ELF-1 (cell line): ENCODE measurements around the gene FNBP1L.
A peak's percentile ranks its signal among the peaks of the same experiment; 100 is the strongest.

Experiments
- DNase-seq: peaks from one replicate; pipeline ENCODE4 v3.0.0-alpha.2; 2016; ENCODE audit warnings: low read depth, low spot score

Gene FNBP1L

DNA sequence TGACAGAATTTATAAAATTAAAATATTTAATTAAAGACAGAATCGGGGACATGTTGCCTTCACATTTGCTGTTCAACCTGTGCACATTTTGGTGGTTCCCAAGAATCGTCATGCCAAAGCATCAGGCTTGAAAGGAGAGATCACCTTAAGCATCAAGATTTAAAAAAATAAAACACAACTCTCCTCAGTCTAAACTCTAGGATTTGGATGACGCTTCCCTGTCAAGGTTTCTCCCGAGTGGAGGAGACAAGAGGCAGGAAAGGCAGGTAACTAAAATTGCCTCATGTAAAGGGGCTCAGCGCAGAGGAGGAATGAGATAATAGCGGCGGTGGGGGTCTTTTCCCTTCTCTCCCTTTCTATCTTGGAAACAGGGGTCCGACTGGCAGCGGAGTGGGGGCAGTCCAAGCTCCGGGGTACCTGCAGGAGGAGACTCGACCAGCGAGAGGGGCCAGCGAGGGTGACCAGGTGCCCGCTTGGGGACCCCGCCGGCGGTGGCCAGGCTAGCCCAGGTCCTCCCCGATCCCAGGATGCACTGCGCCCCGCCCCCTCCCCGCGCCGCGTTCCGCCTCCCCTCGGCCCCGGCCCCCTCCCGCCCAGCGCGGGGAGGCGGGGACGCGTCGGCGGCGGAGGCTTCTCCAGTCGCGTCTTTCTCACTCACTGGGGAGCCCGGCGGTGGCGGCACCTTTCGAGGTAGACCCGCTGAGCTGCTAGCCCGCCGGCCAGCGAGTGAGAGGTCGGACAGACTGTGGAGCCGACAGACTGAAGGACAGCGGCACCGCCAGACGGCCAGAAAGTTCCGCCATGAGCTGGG, at the start of gene FNBP1L:
FNBP1L (plus strand) TSS at position 638 of the 811 bp plus-strand sequence; CDS start at position 802, 164 bp downstream.
- peak; percentile 78 for DNase-seq

DNA sequence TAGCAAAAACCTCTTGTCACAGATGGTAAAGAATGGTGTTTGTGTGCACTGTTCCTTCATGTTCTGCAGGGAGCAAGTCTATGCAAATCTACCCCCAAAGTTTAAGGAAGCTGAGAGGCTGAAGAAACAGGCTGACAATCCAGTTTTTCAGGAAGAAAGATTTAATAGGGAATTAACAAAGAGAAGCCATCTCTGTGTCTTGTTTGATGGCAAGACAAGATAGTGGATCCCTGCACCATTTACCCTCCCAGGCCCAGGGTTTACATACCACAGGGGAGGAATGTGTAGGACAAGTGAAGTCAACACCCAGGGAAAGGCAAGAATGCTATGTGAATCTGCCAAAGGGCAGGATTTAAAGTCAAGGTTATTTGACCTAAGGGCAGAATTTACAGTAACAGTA, 48.1 kb upstream of the FNBP1L start:
- DNase-seq, result peak; percentile 83

DNA sequence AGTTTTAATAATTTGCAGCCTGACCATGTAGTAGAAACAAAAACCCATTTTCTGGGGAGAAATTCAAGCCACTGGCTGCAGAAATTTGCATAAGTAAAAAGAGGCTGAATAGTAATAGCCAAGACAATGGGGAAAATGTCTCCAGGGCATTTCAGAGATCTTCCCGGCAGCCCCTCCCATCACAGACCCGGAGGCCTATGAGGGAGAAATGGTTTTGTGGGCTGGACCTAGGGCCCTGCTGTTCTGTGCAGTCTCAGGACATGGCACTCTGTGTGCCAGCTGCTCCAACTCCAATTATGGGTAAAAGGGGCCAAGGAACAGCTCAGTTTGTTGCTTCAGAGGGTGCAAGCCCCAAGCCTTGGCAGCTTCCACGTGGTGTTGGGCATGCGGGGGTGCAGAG, 39.7 kb upstream of the FNBP1L start:
- DNase-seq, result no peak

DNA sequence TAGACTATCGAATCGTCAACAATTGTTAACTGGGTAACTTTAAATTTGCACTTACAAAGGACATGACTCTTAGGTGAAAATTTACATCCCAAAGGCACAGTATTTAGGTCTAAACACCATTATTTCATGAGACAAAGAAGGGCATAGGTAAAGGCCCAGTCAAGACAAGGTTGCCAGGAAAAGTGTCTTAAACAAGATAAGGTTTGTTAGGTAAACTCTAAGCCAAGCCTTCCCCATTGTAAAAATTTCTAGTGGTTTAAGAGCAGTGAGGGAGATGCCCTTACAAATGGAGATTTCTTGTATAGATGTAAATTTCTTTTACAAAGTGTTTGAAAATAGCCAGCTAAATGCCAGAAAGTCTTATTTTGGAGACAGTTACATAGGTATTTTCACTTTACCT, 36.9 kb upstream of the FNBP1L start:
- DNase-seq, result peak; percentile 52

DNA sequence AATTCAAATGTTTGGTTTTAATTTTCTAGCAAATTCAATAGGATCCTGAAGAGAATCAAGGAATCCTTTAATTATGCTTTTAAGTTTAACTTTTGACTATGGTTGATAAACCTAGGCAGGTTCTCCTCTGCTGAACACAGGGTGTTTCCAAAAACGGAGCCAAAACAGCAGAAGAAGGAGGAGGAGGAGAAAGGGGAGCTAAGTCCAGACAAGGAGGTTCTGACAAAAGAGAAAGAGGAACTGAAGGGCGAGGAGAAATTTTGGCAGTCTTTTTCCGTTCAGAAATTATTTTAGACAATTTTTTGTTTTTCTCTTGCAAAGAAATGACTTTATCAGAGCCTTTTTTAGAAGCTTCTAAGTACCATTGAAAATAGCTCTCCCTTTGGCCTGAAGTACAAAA, 33.2 kb upstream of the FNBP1L start:
- no peak for DNase-seq

DNA sequence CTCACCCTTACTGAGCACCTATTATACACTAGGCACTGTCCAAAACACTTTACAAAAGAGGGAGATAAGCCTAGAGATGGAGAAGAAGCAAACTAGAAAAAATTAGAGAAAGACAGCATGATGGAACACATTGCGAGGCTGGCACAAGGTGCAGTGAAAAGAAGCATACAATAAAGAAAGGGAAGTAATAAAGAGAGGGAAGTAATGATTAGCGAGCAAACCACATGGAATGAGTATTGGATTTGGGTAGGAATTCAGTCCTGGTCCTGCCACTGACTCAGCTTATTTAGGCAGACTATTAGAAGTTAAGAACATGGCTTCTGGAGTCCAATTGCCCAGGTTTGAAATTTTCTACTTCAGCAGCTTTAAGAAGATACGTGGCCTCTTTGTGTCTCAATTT, 32.6 kb upstream of the FNBP1L start:
- DNase-seq, result no peak

DNA sequence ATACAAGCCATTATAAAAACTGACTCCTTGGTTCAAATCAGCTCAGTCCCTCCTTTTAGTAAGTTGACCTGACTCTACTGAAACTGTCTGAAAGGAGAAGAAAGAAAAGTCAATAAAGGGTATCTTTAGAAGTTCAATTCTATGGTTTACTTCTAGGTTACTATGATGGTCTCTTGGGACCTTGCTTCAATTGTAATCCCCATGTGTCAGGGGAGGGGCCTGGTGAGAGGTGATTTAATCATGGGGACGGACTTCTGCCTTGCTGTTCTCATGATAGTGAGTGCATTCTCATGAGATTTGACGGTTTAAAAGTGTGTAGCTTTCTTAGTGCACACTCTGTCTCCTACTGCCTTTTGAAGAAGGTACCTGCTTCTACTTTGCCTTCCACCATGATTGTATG, 31.7 kb upstream of the FNBP1L start:
- DNase-seq, result no peak

DNA sequence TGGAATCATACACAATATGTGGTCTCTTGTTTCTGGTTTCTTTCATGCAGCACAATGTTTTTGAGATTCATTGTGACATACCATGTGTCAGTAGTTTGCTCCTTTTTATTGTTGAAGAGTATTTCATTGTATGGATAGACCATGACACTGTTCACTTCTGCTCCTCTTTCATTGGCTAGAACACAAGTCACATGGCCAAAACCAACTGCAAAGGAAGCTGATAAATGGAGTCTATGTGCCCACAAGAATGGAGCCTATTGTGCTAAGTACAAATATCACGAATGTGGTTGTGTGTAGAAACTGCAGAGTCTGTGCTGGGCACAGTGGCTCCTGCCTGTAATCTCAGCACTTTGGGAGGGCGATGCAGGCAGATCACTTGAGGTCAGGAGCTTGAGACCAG, 28.6 kb upstream of the FNBP1L start:
- DNase-seq, result no peak

DNA sequence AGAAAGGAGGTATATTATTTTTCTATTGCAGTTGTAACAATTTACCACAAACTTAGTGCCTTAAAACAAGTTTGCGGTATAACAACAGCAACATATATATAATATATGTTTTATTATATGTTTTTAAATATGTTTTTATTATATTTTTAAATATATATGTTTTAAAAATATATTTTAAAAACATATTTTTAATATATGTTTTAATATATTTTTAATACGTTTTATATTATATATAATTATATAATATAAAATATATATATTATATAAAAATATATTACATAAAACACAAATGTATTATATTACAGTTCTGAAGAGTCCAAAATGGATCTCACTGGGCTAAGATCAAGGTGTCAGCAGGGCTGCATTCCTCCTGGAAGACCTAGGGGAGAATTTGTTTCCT, 27.5 kb upstream of the FNBP1L start:
- no peak for DNase-seq

DNA sequence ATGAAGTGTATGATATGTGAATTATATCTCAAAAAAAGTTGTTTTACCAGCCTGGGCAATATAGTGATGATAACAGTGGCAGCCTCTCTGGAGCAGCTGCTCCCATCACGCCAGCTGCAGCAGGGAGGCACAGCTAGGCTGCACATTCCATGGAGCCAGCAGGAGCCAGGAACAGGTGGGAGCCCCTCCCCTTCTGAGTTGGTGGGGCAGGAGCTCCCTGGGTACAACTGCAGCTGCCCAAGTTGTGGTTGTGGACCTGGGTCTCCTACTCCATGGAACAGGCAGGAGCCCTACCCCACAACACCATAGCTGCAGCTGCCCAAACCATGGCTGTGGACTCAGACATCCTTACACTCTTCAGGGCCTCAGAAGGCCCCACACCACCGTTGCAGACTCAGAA, 21.7 kb upstream of the FNBP1L start:
- DNase-seq, result no peak

DNA sequence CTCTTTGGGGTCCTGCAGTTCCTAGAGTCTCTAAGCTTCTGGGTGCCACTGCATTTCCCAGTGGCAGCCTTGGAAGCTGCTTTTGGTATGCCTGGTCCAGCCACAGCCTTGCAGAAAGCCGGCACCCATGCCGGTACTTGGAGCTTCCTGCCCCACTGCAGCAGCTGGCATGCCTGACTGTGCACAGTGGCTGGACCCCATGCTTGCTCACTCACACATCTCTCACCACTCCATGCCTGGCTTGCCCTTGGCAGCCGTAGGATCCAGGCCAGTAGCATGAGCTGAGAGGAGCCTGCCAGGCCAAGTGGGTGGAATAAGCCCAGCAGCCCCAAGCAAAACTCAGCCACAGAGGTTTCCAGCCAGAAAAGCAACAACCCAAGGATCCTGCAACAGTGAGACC, 20.3 kb upstream of the FNBP1L start:
- no peak for DNase-seq

DNA sequence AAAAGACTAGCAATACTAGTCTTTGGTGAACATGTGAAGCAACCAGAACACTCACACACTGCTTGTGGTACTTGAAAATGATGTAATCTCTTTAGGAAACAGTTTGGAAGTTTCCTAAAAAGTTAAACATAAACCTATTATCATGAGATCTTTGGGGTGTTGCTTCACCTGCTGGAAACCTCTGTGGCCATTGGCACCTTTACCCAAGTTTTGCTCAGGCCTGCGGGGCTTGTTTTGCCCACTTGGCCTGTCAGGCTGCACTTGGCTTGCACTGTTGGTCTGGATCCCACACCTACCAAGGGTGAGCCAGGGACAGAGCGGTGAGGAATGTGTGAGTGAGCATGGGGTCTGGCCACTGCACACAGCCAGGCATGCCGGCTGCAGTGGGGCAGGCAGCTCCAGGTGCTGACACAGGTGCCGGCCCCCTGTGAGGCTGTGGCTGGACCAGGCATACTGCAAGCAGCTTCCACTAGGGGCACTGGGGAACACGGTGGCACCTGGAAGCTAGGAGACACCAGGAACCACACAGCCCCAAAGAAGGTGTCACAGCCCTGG, 14.4 kb upstream of the FNBP1L start:
- no peak for DNase-seq

DNA sequence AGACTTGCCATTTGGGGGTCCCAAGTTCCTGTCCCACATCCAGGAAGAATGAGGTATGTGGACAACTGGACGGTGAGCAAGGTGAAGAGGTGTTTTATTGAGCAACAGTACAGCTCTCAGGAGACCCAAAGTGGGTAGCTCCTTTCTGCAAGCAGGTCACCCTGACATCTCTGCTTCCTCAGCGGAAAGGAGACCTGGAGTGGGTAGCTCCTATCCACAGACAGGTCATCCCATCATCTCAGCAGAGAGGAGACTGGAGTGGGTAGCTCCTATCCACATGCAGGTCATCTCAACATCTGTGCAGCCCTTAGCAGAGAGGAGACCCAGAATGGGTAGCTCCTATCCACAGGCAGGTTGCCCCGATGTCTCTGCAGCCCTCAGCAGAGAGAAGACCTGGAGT, 13.8 kb upstream of the FNBP1L start:
- DNase-seq, result no peak

DNA sequence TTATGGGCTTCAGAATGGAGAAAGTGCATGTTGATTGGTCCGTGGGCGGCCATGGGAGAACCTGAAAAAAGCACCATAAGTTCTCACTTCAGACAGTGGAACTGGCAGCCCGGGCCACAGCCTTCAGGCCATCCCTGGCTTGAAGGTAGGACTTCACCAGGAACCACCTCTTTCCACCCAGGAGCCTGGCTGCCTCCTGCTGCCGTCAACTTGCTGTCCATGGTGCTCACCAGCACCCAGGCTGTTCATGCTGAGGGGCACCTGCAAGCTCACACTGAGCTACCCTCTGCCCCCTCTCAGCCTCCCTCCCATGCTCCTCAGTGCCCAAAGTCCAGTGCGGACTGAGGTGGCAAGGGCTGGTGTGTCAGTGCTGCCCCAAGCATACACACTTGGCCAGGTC, 12.9 kb upstream of the FNBP1L start:
- DNase-seq, result no peak

DNA sequence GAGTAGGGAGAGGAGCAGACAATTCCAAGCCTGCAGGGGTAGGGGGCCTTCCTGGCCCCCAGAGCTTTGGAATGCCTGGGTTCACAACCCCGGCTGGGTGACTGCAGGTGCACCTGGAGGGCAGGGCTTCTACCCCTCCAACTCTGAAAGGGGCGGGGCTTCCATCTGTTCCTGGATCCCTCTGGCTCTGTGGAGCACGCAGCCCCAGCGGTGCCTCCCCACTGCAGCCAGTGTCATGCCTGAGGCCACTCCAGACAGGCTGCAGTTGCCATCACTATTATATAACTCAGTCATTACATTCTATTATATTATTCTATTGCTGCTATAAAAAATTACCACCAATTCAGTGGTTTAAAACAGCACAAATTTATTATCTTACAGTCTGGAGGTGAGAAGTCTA, 12.5 kb upstream of the FNBP1L start:
- DNase-seq, result no peak

DNA sequence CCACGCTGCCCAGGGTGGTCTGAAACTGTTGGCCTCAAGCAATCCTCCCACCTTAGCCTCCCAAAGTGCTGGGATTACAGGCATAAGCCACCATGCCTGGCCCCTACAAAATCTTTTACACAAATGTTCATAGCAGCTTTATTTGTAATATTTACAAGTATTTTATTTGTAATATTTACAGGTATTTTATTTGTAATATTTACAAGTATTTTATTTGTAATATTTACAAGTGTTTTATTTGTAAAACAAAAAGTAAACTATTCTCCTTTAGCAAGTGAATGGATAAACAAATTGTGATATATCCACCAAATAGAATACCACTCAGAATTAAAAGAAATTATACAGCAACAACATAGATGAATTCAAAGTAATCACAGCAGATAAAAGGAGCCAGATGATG, 11.4 kb upstream of the FNBP1L start:
- no peak for DNase-seq

DNA sequence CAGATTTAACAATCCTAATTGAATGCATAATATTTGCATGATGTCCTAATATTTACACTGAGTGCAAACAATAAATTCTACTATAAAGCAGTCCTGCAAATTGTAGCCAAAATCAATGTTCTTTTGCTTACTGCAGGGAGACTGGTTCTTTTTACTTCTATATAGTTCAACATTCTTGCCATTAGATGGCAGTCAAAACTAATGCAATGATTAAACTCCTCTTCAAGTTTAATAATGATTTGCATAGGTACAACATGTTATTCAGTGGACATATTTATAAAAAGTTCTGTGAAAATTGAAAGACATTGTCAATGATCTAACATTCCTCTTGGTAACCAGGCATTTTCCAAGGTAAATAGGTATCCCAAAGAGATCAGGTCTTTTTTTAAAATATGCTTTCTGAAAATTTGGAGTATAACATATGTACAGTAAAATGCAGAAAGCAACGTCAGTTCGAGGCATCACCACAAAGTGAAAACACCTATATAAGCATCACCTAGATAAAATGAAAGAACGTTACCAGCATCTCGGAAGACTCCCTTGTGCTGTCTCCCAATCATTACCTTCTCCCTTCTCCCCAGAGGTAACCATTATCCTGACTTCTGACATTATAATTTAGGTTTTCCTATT, 9.8 kb upstream of the FNBP1L start:
- DNase-seq, result no peak

DNA sequence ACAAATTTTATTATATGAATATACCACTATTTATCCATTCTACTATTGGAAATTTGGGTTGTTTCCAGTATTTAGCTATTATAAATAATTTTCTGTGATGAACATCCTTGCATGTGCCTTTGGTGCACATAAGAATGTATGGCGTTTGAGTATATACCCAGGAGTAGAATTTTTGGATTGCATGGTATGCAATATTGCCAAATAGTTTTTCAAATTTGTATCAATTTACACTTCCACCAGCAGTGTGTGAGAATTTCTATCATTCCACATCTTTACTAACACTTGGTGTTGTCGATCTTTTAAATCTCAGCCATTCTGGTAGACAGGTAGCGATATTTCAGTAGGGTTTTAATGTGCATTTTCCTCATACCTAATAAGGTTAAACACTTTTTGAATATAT, 9.2 kb upstream of the FNBP1L start:
- DNase-seq, result no peak

DNA sequence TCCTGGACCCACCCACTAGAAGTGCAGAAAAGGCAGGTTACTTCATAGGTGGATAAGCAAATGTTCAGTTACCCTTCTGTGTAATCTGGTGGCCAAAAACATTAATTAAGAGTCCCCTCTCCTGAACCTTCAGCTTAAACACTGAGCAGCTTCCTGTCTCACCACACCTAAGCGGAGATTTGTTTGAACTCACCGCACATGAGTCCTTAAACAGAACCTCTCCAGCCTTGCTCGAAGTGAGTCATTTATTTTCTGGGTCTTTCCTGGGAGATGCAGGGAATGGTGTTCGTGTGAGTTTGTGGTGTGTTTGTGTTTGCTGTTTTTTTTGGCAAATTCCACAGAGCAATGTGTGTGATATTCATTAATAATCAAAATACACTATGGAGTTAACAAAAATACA, 7.6 kb upstream of the FNBP1L start:
- DNase-seq, result no peak

DNA sequence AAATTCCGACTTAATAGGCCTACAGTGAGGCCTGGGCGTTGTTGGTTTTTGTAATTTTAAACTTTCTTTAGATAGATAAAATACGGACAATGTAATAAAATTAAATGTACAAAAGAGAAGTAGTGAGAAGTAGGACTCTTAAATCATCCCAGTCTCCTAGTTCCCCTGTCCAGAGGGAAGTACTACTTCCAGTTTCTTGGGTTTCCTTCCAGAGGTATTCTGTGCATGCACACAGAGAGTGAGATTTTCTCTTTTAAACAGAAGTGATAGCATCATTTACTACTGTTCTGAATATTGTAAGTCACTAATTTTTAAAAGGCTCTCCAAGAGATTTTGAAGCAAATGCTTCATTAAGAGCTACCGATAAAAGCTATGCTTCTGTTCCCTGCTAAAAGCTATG, 7.2 kb upstream of the FNBP1L start:
- DNase-seq, result no peak

DNA sequence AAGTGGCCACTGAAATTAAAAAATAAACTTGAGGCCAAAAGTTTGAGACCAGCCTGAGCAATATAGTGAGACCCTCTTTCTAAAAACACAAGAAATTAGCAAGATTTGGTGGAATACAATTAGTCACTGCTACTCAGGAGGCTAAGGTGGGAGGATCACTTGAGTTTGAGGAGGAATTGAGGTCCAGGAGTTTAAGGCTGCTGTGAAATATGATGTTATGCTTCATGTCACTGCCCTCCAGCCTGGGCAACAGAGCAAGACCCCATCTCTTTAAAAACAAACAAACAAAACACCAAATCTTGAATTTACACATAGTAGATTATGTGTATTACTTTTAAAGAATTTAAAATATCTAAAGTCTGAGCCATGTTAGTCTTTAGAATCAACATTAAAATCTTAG, 6.3 kb upstream of the FNBP1L start:
- DNase-seq, result no peak

DNA sequence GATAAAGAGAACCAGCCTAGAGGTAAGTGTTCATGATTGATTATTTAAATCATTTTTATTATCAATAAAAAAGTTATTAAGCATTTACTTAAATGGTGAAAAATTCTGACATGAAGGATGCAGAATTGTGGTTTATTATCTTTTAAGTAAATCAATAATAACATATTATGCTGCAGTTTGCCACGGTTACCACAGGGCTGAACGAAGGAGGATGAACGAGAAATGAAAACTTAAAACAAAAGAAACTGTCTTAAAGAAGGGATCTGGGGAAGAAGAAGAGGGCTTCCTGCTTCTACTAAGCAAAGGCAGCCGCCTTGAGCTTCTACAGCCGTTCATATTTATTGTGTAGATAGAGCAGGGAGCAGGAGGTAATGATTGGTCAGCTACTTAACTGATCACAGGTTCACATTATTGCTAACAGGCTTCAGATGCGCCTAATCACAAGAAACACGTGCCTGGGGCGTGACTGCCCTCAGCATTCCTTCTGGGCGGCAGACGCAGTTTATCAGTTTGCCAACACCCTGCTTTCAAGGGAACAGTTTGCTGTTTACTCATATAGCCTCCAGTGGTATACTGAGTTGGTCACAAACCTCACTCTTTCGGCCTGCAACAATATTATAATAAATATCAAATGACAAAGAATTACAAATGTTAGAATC, 5.8 kb upstream of the FNBP1L start:
- peak; percentile 85 for DNase-seq

DNA sequence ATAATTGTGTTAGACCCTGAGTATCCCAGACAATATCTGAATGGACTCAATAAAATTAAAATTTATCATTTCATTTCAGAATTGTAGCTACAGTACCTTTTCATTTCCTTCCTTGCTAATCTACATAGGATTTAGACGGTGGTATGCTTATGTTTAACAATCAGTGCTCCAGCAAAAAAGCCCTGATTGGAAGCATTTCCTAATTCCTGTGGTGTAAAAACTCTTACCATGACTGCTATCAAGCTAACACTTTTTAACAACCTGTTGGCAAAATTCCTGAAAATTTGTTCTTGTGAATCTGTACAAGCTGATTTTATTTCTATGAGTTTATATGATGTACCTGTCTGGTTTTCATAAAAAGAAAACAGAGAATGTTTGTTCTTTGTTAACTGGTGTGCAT, 5.2 kb upstream of the FNBP1L start:
- no peak for DNase-seq
